ENCODE data around the gene ACAN.

Gene ACAN

GRCh38 chr15:88838667-88839066 is 35.4 kb downstream of the ACAN start:
- H3K79me1 ChIP-seq (ENCODE audit: low read depth, low read length): no peaks in the 10 kb centered on the region
- H3K27ac ChIP-seq (replicated peaks; ENCODE audit: low read length): no peak overlapping the region
- H3K27me3 ChIP-seq (ENCODE audit: control insufficient read depth in 3 of 3, insufficient read depth in 3 of 3, low read depth in 1 of 3, low read length in 3 of 3): peaks cover 0 to 17% (median 0%) of the 10 kb centered on the region in 3 experiments
- no peaks in the 10 kb centered on the region for H3K9me3 ChIP-seq (replicated peaks in 1 of 2; ENCODE audit: control insufficient read depth in 2 of 2, insufficient read depth in 1 of 2, low read depth in 1 of 2, low read length in 2 of 2)
- peak overlapping the region; percentile 5 for H4K8ac ChIP-seq (ENCODE audit: low read depth, low read length)
- peak overlapping the region; percentile 1 for H3K23ac ChIP-seq (ENCODE audit: low read depth, low read length, poor library complexity)
- no peak overlapping the region for H2BK120ac ChIP-seq (ENCODE audit: low read depth, low read length)
- no peak overlapping the region for H3K14ac ChIP-seq (ENCODE audit: low read length)
- no peak for DNase-seq (ENCODE audit: low spot score)
- WGBS, 2 donors (ENCODE audit: extremely low coverage in 2 of 2, insufficient read length in 2 of 2, insufficient replicate concordance in 1 of 2): no CpG with 5 or more reads among the region's 18 CpGs
- H3K4me1 ChIP-seq (ENCODE audit: control insufficient read depth in 2 of 2, insufficient read depth in 1 of 2, low read depth in 1 of 2, low read length in 2 of 2): no peaks in the 10 kb centered on the region
- no peak overlapping the region for H4K91ac ChIP-seq (ENCODE audit: low read depth, low read length, poor library complexity)
- H2BK15ac ChIP-seq (ENCODE audit: low read length): no peak overlapping the region
- no peak overlapping the region for H2AK5ac ChIP-seq (ENCODE audit: low read depth, low read length)
- H2AFZ ChIP-seq (ENCODE audit: low read length): no peak overlapping the region
- no peak overlapping the region for H3K4me2 ChIP-seq (ENCODE audit: insufficient read depth, low read length, poor library complexity, severe bottlenecking)
- no peak overlapping the region for H3K4ac ChIP-seq (ENCODE audit: low read length)
- H3K18ac ChIP-seq (ENCODE audit: low read length): no peak overlapping the region
- no peak overlapping the region for H3K9ac ChIP-seq (ENCODE audit: low read depth, low read length, poor library complexity)
- H2BK12ac ChIP-seq (ENCODE audit: low read length): no peak overlapping the region
- no peak overlapping the region for H2BK5ac ChIP-seq (ENCODE audit: low read length)
- H3K36me3 ChIP-seq (replicated peaks in 1 of 2; ENCODE audit: control insufficient read depth in 2 of 2, insufficient read depth in 2 of 2, low read length in 2 of 2): no peaks in the 10 kb centered on the region
- H3K4me3 ChIP-seq (ENCODE audit: low read length in 2 of 2): no peak overlapping the region

DNA sequence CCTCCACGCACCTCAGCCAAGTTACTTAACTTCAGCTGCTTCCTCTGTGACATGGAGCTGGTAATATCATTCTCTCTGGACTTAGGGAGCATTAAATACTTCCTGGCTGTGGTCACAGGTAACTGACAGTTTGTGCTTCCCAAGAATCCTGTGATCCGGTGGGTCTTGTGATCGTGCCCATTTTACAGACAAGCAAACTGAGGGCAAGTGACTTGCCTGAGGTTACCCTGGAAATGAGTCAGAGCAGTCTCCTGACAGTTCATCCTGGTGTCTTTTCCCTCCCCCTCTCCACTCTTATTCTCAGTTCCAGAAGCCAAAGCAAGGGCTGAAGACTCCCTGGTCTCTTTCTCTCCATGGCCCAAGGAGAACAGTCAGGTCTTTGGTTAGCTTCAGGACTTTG is 35.9 kb downstream of the ACAN start:
- Histone ChIP-seq H4K8ac (ENCODE audit: low read depth, low read length) (no peak overlapping the region), H3K4me1 (ENCODE audit: control insufficient read depth in 2 of 2, insufficient read depth in 1 of 2, low read depth in 1 of 2, low read length in 2 of 2) (no peaks in the 10 kb centered on the region), H4K91ac (ENCODE audit: low read depth, low read length, poor library complexity) (no peak overlapping the region), H3K14ac (ENCODE audit: low read length) (no peak overlapping the region), H3K18ac (ENCODE audit: low read length) (no peak overlapping the region), H3K27me3 (ENCODE audit: control insufficient read depth in 3 of 3, insufficient read depth in 3 of 3, low read depth in 1 of 3, low read length in 3 of 3) (peaks cover 0 to 17% (median 0%) of the 10 kb centered on the region in 3 experiments), H3K23ac (ENCODE audit: low read depth, low read length, poor library complexity) (no peak overlapping the region), H3K79me1 (ENCODE audit: low read depth, low read length) (no peaks in the 10 kb centered on the region), H2AFZ (ENCODE audit: low read length) (no peak overlapping the region), H3K4me3 (ENCODE audit: low read length in 2 of 2) (no peak overlapping the region), H3K9me3 (replicated peaks in 1 of 2; ENCODE audit: control insufficient read depth in 2 of 2, insufficient read depth in 1 of 2, low read depth in 1 of 2, low read length in 2 of 2) (no peaks in the 10 kb centered on the region), H2BK5ac (ENCODE audit: low read length) (no peak overlapping the region), H2BK15ac (ENCODE audit: low read length) (no peak overlapping the region), H3K36me3 (replicated peaks in 1 of 2; ENCODE audit: control insufficient read depth in 2 of 2, insufficient read depth in 2 of 2, low read length in 2 of 2) (no peaks in the 10 kb centered on the region), H2BK12ac (ENCODE audit: low read length) (no peak overlapping the region), H3K27ac (replicated peaks; ENCODE audit: low read length) (no peak overlapping the region), H3K9ac (ENCODE audit: low read depth, low read length, poor library complexity) (no peak overlapping the region), H3K4me2 (ENCODE audit: insufficient read depth, low read length, poor library complexity, severe bottlenecking) (no peak overlapping the region), H3K4ac (ENCODE audit: low read length) (no peak overlapping the region), H2AK5ac (ENCODE audit: low read depth, low read length) (no peak overlapping the region), H2BK120ac (ENCODE audit: low read depth, low read length) (no peak overlapping the region)
- WGBS, 2 donors (ENCODE audit: extremely low coverage in 2 of 2, insufficient read length in 2 of 2, insufficient replicate concordance in 1 of 2): no CpG with 5 or more reads among the region's 3 CpGs
- no peak for DNase-seq (ENCODE audit: low spot score)

GRCh38 chr15:88839961-88840360 is 36.7 kb downstream of the ACAN start:
- WGBS, 2 donors (ENCODE audit: extremely low coverage in 2 of 2, insufficient read length in 2 of 2, insufficient replicate concordance in 1 of 2): no CpG with 5 or more reads among the region's 16 CpGs
- H3K79me1 ChIP-seq (ENCODE audit: low read depth, low read length): no peaks in the 10 kb centered on the region
- peak overlapping the region; percentile 95 for H3K14ac ChIP-seq (ENCODE audit: low read length)
- H3K23ac ChIP-seq (ENCODE audit: low read depth, low read length, poor library complexity): peak overlapping the region; percentile 75
- no peak overlapping the region for H2BK15ac ChIP-seq (ENCODE audit: low read length)
- no peak overlapping the region for H3K4ac ChIP-seq (ENCODE audit: low read length)
- no peak overlapping the region for H3K4me3 ChIP-seq (ENCODE audit: low read length in 2 of 2)
- H3K9me3 ChIP-seq (replicated peaks in 1 of 2; ENCODE audit: control insufficient read depth in 2 of 2, insufficient read depth in 1 of 2, low read depth in 1 of 2, low read length in 2 of 2): no peaks in the 10 kb centered on the region
- no peak overlapping the region for H3K27ac ChIP-seq (replicated peaks; ENCODE audit: low read length)
- H2BK5ac ChIP-seq (ENCODE audit: low read length): peak overlapping the region; percentile 62
- peak overlapping the region; percentile 22 for H4K91ac ChIP-seq (ENCODE audit: low read depth, low read length, poor library complexity)
- H3K36me3 ChIP-seq (replicated peaks in 1 of 2; ENCODE audit: control insufficient read depth in 2 of 2, insufficient read depth in 2 of 2, low read length in 2 of 2): no peaks in the 10 kb centered on the region
- H4K8ac ChIP-seq (ENCODE audit: low read depth, low read length): no peak overlapping the region
- no peak overlapping the region for H2AK5ac ChIP-seq (ENCODE audit: low read depth, low read length)
- no peak overlapping the region for H3K4me2 ChIP-seq (ENCODE audit: insufficient read depth, low read length, poor library complexity, severe bottlenecking)
- DNase-seq (ENCODE audit: low spot score): no peak
- peak overlapping the region; percentile 52 for H3K18ac ChIP-seq (ENCODE audit: low read length)
- peaks cover 0 to 13% (median 0%) of the 10 kb centered on the region in 3 experiments for H3K27me3 ChIP-seq (ENCODE audit: control insufficient read depth in 3 of 3, insufficient read depth in 3 of 3, low read depth in 1 of 3, low read length in 3 of 3)
- H3K4me1 ChIP-seq (ENCODE audit: control insufficient read depth in 2 of 2, insufficient read depth in 1 of 2, low read depth in 1 of 2, low read length in 2 of 2): no peaks in the 10 kb centered on the region
- H2AFZ ChIP-seq (ENCODE audit: low read length): no peak overlapping the region
- H2BK12ac ChIP-seq (ENCODE audit: low read length): peak overlapping the region; percentile 92
- no peak overlapping the region for H2BK120ac ChIP-seq (ENCODE audit: low read depth, low read length)
- H3K9ac ChIP-seq (ENCODE audit: low read depth, low read length, poor library complexity): peak overlapping the region; percentile 61

DNA sequence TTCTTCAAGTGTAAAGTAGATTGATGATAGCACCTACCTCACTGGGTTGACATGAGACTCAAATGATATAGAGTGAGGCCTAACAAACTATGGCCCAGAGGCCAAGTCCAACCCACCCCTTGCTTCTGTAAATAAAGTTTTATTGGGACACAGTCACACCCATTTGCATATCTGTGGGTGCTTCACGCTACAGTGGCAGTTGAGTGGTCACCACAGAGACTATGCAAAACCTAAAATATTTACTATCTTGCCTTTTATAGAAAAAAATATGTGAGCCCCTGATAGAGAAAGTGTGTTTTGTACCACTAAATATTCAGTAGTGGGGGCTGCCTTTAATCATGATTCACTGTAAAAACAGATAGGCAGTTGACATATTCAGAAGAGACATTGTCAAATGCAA is 38.0 kb downstream of the ACAN start:
- Histone ChIP-seq H3K27me3 (ENCODE audit: control insufficient read depth in 3 of 3, insufficient read depth in 3 of 3, low read depth in 1 of 3, low read length in 3 of 3) (peaks cover 0 to 3% (median 0%) of the 10 kb centered on the region in 3 experiments), H3K9me3 (replicated peaks in 1 of 2; ENCODE audit: control insufficient read depth in 2 of 2, insufficient read depth in 1 of 2, low read depth in 1 of 2, low read length in 2 of 2) (no peaks in the 10 kb centered on the region), H4K91ac (ENCODE audit: low read depth, low read length, poor library complexity) (no peak overlapping the region), H2AK5ac (ENCODE audit: low read depth, low read length) (no peak overlapping the region), H2AFZ (ENCODE audit: low read length) (no peak overlapping the region), H3K23ac (ENCODE audit: low read depth, low read length, poor library complexity) (no peak overlapping the region), H3K4me2 (ENCODE audit: insufficient read depth, low read length, poor library complexity, severe bottlenecking) (no peak overlapping the region), H3K14ac (ENCODE audit: low read length) (no peak overlapping the region), H2BK12ac (ENCODE audit: low read length) (no peak overlapping the region), H2BK5ac (ENCODE audit: low read length) (no peak overlapping the region), H2BK15ac (ENCODE audit: low read length) (no peak overlapping the region), H2BK120ac (ENCODE audit: low read depth, low read length) (no peak overlapping the region), H3K18ac (ENCODE audit: low read length) (no peak overlapping the region), H3K9ac (ENCODE audit: low read depth, low read length, poor library complexity) (no peak overlapping the region), H3K4me1 (ENCODE audit: control insufficient read depth in 2 of 2, insufficient read depth in 1 of 2, low read depth in 1 of 2, low read length in 2 of 2) (no peaks in the 10 kb centered on the region), H4K8ac (ENCODE audit: low read depth, low read length) (no peak overlapping the region), H3K36me3 (replicated peaks in 1 of 2; ENCODE audit: control insufficient read depth in 2 of 2, insufficient read depth in 2 of 2, low read length in 2 of 2) (no peaks in the 10 kb centered on the region), H3K4me3 (ENCODE audit: low read length in 2 of 2) (no peak overlapping the region), H3K4ac (ENCODE audit: low read length) (no peak overlapping the region), H3K27ac (replicated peaks; ENCODE audit: low read length) (no peak overlapping the region), H3K79me1 (ENCODE audit: low read depth, low read length) (no peaks in the 10 kb centered on the region)
- WGBS, 2 donors (ENCODE audit: extremely low coverage in 2 of 2, insufficient read length in 2 of 2, insufficient replicate concordance in 1 of 2): no CpG with 5 or more reads among the region's 1 CpG
- no peak for DNase-seq (ENCODE audit: low spot score)

All from neuronal stem cell (in vitro differentiated cells).